HCT116 (cell line): Measurements from ENCODE around the gene CELF4. TPM values are rescaled to one million over a fixed set of nuclear protein-coding genes. Genes with fewer than 3 reads are reported as not detected.

ENCODE experiments used
- ATAC-seq: fragments of 200-7000 bp; cut with Tn5 transposase; 2 replicates; pipeline ENCODE4 v1.9.1; 2020; ENCODE audit warnings: mild to moderate bottlenecking, moderate library complexity
- BruUV-seq: library from RNA; stranded (reverse); fragments of 400-500 nt; replicated peaks from 2 replicates; lab custom pipeline; 2021; lab: Mats Ljungman, UMichigan
- CTCF ChIA-PET: fragments of 300-600 bp; sonication (Branson Sonifier 250); formaldehyde crosslinking; loops from one replicate; lab custom pipeline; 2021; ENCODE audit warnings: antibody characterized with exemption; lab: Charles Lee
- POLR2A ChIA-PET: fragments of 300-600, 350-600 bp; sonication (Branson Sonifier 250); formaldehyde crosslinking; loops from one replicate; lab custom pipeline; 2021; ENCODE audit warnings: antibody characterized with exemption; lab: Charles Lee
- RAD21 ChIA-PET, 2 experiments: fragments of 300-600 bp; sonication (Branson Sonifier 250); formaldehyde crosslinking; loops; one replicate each; lab custom pipeline; 2023; ENCODE audit warnings: low total read pairs in 2 of 2; ENCODE audit not compliant: uncharacterized antibody in 2 of 2, unreplicated experiment in 2 of 2, low non-redundant PET in 1 of 2; lab: Charles Lee
- DNase-seq: peaks from one replicate; pipeline ENCODE4 v3.0.0-alpha.2; 2010; ENCODE audit warnings: low read depth, low spot score
- H2AFZ ChIP-seq: fragments of 200-600 bp; shearing (Covaris generic), sonication (generic); 2 replicates; pipeline ENCODE4 v1.6.1; 2017; ENCODE audit warnings: low read depth, mixed run types, mixed read lengths, antibody characterized with exemption, low read length; ENCODE audit not compliant: poor library complexity, severe bottlenecking
- H3K27ac ChIP-seq: 2 replicates; pipeline ENCODE4 v1.5.1; 2012; ENCODE audit warnings: low read depth, low read length
- H3K27me3 ChIP-seq: fragments of 200-600 bp; sonication (generic); 2 replicates; pipeline ENCODE4 v1.6.1; 2016; ENCODE audit warnings: mixed run types, low read length, mixed read lengths; ENCODE audit not compliant: insufficient read depth
- H3K36me3 ChIP-seq, 2 experiments: fragments of 200-500 bp in 1 of 2; fragments of 200-600 bp in 1 of 2; sonication (Bioruptor generic) in 1 of 2; sonication (generic) in 1 of 2; 2 replicates each; pipeline versions ENCODE4 v1.5.1 to v1.6.1; 2014 to 2016; ENCODE audit warnings: low read length in 2 of 2, inconsistent platforms in 1 of 2, mixed read lengths in 1 of 2, mixed run types in 1 of 2; ENCODE audit not compliant: insufficient read depth in 2 of 2, control insufficient read depth in 1 of 2
- H3K4me1 ChIP-seq, 2 experiments: fragments of 200-600 bp in 1 of 2; sonication (generic) in 1 of 2; 2 replicates each; pipeline versions ENCODE4 v1.5.1 to v1.6.1; 2012 to 2017; ENCODE audit warnings: low read length in 2 of 2, inconsistent platforms in 1 of 2, mild to moderate bottlenecking in 1 of 2, mixed read lengths in 1 of 2, mixed run types in 1 of 2, moderate library complexity in 1 of 2; ENCODE audit not compliant: insufficient read depth in 2 of 2, control insufficient read depth in 1 of 2
- H3K4me2 ChIP-seq: fragments of 200-600 bp; sonication (generic); 2 replicates; pipeline ENCODE4 v1.6.1; 2017; ENCODE audit warnings: mixed run types, low read length, mixed read lengths
- H3K4me3 ChIP-seq, 2 experiments: fragments of 200-600 bp in 1 of 2; sonication (generic) in 1 of 2; replicated peaks in 1 of 2; 2 replicates each; pipeline ENCODE4 v1.5.1; 2011 to 2016; ENCODE audit warnings: low read length in 2 of 2, control low read depth in 1 of 2, low read depth in 1 of 2, mild to moderate bottlenecking in 1 of 2, mixed read lengths in 1 of 2, mixed run types in 1 of 2
- H3K79me2 ChIP-seq: fragments of 200-600 bp; sonication (generic); 2 replicates; pipeline ENCODE4 v1.6.1; 2017; ENCODE audit warnings: mild to moderate bottlenecking, mixed run types, low read length, moderate library complexity, mixed read lengths; ENCODE audit not compliant: insufficient read depth
- H3K9ac ChIP-seq: fragments of 200-600 bp; sonication (generic); 2 replicates; pipeline ENCODE4 v1.6.1; 2016; ENCODE audit warnings: low read length, mixed read lengths
- H3K9me2 ChIP-seq: fragments of 200-600 bp; sonication (generic), shearing (Covaris generic); 2 replicates; pipeline ENCODE4 v1.6.1; 2017; ENCODE audit warnings: mixed run types, mild to moderate bottlenecking, moderate library complexity; ENCODE audit not compliant: insufficient read depth
- H3K9me3 ChIP-seq, 2 experiments: fragments of 200-500 bp in 1 of 2; fragments of 200-600 bp in 1 of 2; sonication (Bioruptor generic) in 1 of 2; sonication (generic) in 1 of 2; 2 replicates each; pipeline ENCODE4 v1.6.1; 2014 to 2017; ENCODE audit warnings: low read length in 2 of 2, mixed read lengths in 2 of 2, inconsistent platforms in 1 of 2, low read depth in 1 of 2, mild to moderate bottlenecking in 1 of 2, mixed run types in 1 of 2, moderate library complexity in 1 of 2; ENCODE audit not compliant: control insufficient read depth in 1 of 2, insufficient read depth in 1 of 2
- H4K20me1 ChIP-seq: fragments of 200-600 bp; sonication (generic), shearing (Covaris generic); 2 replicates; pipeline ENCODE4 v1.6.1; 2017; ENCODE audit warnings: mixed run types, mild to moderate bottlenecking, moderate library complexity; ENCODE audit not compliant: insufficient read depth
- CBX3 ChIP-seq: IDR thresholded peaks from 2 replicates; pipeline ENCODE4 v1.6.1; 2012; ENCODE audit warnings: low read depth
- EZH2phosphoT487 ChIP-seq: fragments of 200-600 bp; IDR thresholded peaks from 2 replicates; pipeline ENCODE4 v1.6.1; 2018; ENCODE audit warnings: antibody characterized with exemption, borderline replicate concordance
- JUND ChIP-seq: IDR thresholded peaks from 2 replicates; pipeline ENCODE4 v1.6.1; 2012
- MAX ChIP-seq: IDR thresholded peaks from 2 replicates; pipeline ENCODE4 v1.6.1; 2012
- POLR2AphosphoS5 ChIP-seq: IDR thresholded peaks from 2 replicates; pipeline ENCODE4 v1.6.1; 2011; ENCODE audit warnings: mild to moderate bottlenecking, low read depth, low read length, moderate library complexity
- RAD21 ChIP-seq: IDR thresholded peaks from 2 replicates; pipeline ENCODE4 v1.6.1; 2012; ENCODE audit warnings: low read depth, mild to moderate bottlenecking
- REST ChIP-seq: IDR thresholded peaks from 2 replicates; pipeline ENCODE4 v1.6.1; 2012; ENCODE audit warnings: low read depth
- SIN3A ChIP-seq: IDR thresholded peaks from 2 replicates; pipeline ENCODE4 v1.6.1; 2012; ENCODE audit warnings: low read depth
- YY1 ChIP-seq: IDR thresholded peaks from 2 replicates; pipeline ENCODE4 v1.6.1; 2011; ENCODE audit warnings: low read length, low read depth, moderate library complexity, mild to moderate bottlenecking; ENCODE audit not compliant: insufficient replicate concordance; ENCODE audit errors: extremely low read depth
- ZNF274 ChIP-seq: fragments of 200-500 bp; sonication (Bioruptor generic); IDR thresholded peaks from 2 replicates; pipeline ENCODE4 v1.6.1; 2014; ENCODE audit warnings: mild to moderate bottlenecking, low read depth, low read length, inconsistent platforms
- intact Hi-C: fragments of 100-400 bp; cut with micrococcal nuclease; formaldehyde crosslinking; loops from 2 replicates; pipeline ENCODE4 v1.10.0; 2022
- total RNA-seq: library from RNA; stranded (reverse); gene quantifications from one replicate; pipeline ENCODE4 v1.2.1, GENCODE V29; 2021; ENCODE audit not compliant: unreplicated experiment
- TF ChIP-seq, protein P1 (sequence below), 3 experiments: fragments of 200-600 bp in 1 of 3; sonication (generic) in 1 of 3; IDR thresholded peaks in 2 of 3; conservative IDR thresholded peaks in 1 of 3; 2 replicates each; pipeline ENCODE4 v1.5.1; 2012 to 2017; ENCODE audit warnings: low read depth in 2 of 3, low read length in 2 of 3, antibody characterized with exemption in 1 of 3, borderline replicate concordance in 1 of 3, control low read depth in 1 of 3, mild to moderate bottlenecking in 1 of 3, mixed read lengths in 1 of 3, mixed run types in 1 of 3, moderate library complexity in 1 of 3; ENCODE audit not compliant: insufficient read depth in 1 of 3

Gene CELF4
- total RNA-seq, 1 experiment from 2014 or later = not detected

DNA sequence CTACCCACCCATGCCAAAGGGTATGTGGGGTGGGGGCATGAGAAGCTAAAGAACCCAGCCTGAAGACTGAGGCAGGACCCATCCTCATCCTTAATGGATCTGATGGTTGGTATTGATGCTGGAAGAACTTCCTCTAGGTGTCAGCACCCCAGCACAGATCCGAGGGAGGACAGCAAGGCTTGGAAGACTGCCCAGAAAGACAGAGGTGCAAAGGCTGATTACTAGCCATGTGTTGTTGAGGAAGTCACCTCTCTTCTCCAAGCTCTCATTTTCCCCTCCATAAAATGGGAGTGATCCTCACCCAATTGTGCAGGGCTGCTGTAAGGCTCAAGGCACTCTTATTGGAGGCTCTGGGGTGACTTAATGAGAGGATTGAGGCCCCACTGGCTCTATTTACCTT, 256.5 kb downstream of the CELF4 start:
- H3K4me3 ChIP-seq = no peak overlapping the region
- no peak overlapping the region for H3K9ac ChIP-seq
- POLR2A ChIA-PET = no interaction called here
- BruUV-seq = no TSS peak
- no peak overlapping the region for H3K27ac ChIP-seq
- DNase-seq (no peak), ATAC-seq (peak; percentile 49)
- no peaks in the 10 kb centered on the region for H3K9me3 ChIP-seq
- no peaks in the 10 kb centered on the region for H3K36me3 ChIP-seq
- intact Hi-C loops = no loop called here
- TF ChIP-seq ZNF274 (no peak), CBX3 (no peak), YY1 (no peak), MAX (0 out of 2 replicates have a peak, but pooled peaks have one; percentile 16), RAD21 (peak; percentile 25; the same call in 1 of the 2 replicates), EZH2phosphoT487 (no peak)
- TF ChIP-seq, protein P1, sequence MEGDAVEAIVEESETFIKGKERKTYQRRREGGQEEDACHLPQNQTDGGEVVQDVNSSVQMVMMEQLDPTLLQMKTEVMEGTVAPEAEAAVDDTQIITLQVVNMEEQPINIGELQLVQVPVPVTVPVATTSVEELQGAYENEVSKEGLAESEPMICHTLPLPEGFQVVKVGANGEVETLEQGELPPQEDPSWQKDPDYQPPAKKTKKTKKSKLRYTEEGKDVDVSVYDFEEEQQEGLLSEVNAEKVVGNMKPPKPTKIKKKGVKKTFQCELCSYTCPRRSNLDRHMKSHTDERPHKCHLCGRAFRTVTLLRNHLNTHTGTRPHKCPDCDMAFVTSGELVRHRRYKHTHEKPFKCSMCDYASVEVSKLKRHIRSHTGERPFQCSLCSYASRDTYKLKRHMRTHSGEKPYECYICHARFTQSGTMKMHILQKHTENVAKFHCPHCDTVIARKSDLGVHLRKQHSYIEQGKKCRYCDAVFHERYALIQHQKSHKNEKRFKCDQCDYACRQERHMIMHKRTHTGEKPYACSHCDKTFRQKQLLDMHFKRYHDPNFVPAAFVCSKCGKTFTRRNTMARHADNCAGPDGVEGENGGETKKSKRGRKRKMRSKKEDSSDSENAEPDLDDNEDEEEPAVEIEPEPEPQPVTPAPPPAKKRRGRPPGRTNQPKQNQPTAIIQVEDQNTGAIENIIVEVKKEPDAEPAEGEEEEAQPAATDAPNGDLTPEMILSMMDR (IDR thresholded peaks at IDR 0.05 in 2 of 3, conservative IDR thresholded peaks at IDR 0.05 in 1 of 3; ENCODE audit: borderline replicate concordance in 1 of 3, insufficient read depth in 1 of 3, low read depth in 2 of 3, low read length in 2 of 3) = peak in 2 of 3 experiments; percentile 6 to 7; a peak in 1 of 6 replicates
- RAD21 ChIA-PET = no interaction called here
- no peak overlapping the region for H2AFZ ChIP-seq
- no peaks in the 10 kb centered on the region for H4K20me1 ChIP-seq
- H3K79me2 ChIP-seq = no peaks in the 10 kb centered on the region
- CTCF ChIA-PET = no interaction called here
- no peaks in the 10 kb centered on the region for H3K27me3 ChIP-seq
- H3K9me2 ChIP-seq = no peaks in the 10 kb centered on the region
- H3K4me2 ChIP-seq = no peak overlapping the region
- no peaks in the 10 kb centered on the region for H3K4me1 ChIP-seq

DNA sequence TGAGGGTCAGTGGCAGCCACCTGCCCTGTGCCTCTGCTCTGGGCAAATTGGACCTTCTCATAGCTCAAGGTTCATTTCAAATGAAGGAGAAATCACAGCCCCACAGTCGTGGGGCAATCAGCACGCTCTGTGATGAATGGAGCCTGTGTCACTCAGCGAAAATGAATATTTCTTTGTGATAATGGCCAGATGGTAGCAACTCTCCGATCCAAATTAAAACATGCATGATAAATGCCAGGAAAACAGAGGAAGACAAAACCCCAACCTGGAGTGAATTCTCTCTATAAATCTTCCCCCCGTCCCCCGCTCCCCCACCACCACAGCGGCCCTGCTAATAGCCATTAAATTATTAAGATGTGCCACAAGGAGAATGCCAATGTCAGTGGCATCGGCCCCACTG, 258.4 kb downstream of the CELF4 start:
- Histone ChIP-seq H3K4me2 (no peak overlapping the region), H3K4me3 (no peak overlapping the region), H3K9ac (no peak overlapping the region), H3K4me1 (no peaks in the 10 kb centered on the region), H3K36me3 (no peaks in the 10 kb centered on the region), H3K27ac (no peak overlapping the region), H2AFZ (no peak overlapping the region), H3K27me3 (no peaks in the 10 kb centered on the region), H4K20me1 (no peaks in the 10 kb centered on the region), H3K9me2 (no peaks in the 10 kb centered on the region), H3K9me3 (no peaks in the 10 kb centered on the region), H3K79me2 (no peaks in the 10 kb centered on the region)
- ATAC-seq (no peak), DNase-seq (no peak)
- no TSS peak for BruUV-seq
- intact Hi-C loops = no loop called here
- ChIA-PET CTCF (no interaction called here), POLR2A (no interaction called here), RAD21 (no interaction called here)
- TF ChIP-seq POLR2AphosphoS5 (no peak), JUND (no peak), MAX (no peak), REST (no peak), CBX3 (no peak), SIN3A (no peak)
- TF ChIP-seq, protein P1 (IDR thresholded peaks at IDR 0.05 in 2 of 3, conservative IDR thresholded peaks at IDR 0.05 in 1 of 3; ENCODE audit: borderline replicate concordance in 1 of 3, insufficient read depth in 1 of 3, low read depth in 2 of 3, low read length in 2 of 3) = no peak
